D341Med (cell line): ENCODE results near the gene FRA10AC1.
"Not testable (repeated sequence)": the region's sequence is repeated elsewhere in the genome, so short reads cannot be mapped to it uniquely, and the experiment has no call there.

Experiments used
- DNase-seq: peaks from one replicate; pipeline ENCODE4 v3.0.0; 2012; ENCODE audit warnings: low spot score

FRA10AC1 gene

DNA sequence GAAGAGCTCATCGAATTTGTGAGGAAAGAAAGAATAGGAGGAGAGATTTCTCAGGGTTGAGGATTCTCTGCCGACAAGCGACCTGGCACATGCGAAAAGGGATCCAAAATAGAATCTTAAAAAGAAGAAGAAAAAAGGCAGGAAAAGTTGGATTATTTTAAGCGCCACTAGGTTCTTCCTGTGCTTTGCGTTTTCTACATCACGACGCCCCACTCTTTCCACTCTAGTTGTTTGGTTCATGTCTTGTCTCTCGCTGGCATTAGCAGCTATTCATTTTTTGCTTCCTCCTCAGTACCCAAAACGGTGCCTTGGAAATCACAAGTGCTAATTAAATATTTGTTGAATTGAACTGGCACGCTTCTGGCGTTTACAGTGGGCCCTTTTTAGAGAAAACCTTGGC lies 674 bp upstream of the FRA10AC1 start:
- DNase-seq, result no peak

DNA sequence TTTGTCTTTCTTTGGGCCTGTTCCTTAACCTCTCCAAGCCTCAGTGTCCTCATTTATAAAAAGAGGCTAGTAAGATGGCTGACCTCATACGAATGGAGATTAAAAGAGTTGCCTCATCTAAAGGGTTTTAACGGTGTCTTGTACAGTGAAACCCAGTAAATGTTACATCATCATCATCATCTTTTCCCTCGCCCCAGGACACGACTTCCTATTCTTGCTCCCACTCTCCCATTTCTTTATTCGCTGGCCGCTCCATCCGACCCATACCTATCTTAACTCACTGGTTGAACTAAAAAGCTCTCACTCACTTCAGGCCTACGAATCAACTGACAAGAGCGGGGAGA lies 554 bp downstream of the FRA10AC1 start:
- no peak for DNase-seq

DNA sequence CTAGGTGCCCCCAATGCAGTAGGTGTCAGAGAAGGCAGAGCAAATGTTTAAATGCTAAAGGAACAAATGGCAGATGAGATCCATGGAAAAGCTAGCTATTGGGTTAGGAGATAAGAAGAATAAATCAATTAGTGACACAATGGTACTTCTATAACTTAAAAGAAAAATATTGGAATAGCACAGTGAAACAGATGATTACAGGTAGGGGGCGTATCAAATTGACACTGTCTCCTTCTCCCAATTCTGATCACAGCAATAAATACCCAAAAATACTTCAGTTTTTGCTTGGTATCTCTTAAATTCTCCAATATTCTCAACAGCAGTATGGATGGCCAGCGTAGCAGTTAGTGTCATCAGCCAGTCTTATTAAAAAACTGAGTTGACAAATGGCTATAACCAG lies 5.2 kb downstream of the FRA10AC1 start:
- DNase-seq, result no peak

DNA sequence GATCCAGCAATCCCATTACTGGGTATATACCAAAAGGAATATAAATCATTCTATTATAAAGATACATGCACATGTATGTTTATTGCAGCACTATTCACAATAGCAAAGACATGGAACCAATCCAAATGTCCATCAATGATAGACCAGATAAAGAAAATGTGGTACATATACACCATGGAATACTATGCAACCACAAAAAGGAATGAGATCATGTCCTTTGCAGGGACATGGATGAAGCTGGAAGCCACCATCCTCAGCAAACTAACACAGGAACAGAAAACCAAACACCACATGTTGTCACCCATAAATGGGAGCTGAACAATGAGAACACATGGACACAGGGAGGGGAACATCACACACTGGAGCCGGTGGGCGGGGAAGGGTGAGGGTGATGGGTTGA lies 5.8 kb downstream of the FRA10AC1 start:
- not testable (repeated sequence) for DNase-seq

DNA sequence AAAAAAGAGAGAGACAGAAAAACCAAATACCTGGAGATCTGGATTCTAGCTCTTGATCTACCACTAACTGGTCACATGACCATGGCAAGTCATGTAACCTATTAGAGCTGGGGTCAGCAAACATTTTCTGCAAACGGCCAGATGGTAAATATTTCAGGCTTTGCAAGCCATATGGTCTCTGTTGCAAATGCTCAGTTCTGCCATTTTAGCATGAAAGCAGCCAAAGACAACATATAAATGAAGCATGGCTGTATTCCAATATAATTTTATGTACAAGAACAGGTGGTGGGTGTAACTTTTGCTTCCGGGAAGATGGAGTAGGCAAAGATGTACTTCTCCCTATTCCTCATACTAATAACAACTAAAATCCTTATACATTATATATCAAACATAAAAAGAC lies 6.7 kb downstream of the FRA10AC1 start:
- no peak for DNase-seq

DNA sequence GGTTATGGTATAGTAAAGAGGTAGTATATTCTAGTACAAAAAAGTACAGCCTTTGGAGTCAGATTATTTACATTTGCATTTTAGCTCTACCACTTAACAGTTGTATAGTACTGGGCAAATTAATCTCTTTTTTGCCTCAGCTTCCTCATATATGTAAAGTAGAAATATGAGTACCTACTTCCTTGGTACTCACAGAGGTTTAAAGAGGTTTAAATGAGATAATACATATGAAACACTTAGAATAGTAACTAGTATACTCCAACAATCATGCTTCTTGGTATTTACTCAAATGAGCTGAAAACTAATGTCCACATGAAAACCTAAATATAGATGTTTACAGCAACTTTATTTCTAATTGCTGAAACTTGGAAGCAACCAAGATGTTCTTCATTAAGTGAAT lies 14.7 kb downstream of the FRA10AC1 start:
- DNase-seq, result no peak

DNA sequence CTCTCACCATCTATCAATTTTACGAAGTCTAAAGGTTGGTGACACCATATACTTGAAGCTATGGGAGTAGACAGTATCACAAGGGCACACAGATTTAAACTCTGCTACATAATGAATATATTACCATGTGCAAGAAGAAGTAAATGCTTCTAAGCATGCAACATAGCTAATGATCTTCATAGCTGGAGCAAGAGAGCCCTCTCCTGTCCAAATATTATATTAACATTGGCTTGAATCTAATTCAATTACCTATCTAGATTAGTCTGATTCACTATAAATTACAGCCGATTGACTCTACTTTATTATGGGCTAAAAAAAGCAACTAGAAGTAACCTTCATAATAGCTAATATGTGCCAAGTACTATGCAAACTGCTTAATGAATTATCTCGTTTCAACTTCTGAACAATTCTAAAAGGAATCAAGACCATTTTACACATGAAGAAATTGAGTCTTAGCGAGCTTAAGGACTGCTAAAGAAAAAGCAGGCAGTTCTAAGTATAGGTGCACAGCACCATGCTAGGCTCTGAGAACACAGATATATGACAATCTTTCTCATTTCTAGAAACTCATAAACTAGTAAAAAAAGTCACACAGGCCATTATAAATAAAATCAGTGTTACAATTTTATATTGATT lies 21.9 kb downstream of the FRA10AC1 start:
- no peak for DNase-seq

DNA sequence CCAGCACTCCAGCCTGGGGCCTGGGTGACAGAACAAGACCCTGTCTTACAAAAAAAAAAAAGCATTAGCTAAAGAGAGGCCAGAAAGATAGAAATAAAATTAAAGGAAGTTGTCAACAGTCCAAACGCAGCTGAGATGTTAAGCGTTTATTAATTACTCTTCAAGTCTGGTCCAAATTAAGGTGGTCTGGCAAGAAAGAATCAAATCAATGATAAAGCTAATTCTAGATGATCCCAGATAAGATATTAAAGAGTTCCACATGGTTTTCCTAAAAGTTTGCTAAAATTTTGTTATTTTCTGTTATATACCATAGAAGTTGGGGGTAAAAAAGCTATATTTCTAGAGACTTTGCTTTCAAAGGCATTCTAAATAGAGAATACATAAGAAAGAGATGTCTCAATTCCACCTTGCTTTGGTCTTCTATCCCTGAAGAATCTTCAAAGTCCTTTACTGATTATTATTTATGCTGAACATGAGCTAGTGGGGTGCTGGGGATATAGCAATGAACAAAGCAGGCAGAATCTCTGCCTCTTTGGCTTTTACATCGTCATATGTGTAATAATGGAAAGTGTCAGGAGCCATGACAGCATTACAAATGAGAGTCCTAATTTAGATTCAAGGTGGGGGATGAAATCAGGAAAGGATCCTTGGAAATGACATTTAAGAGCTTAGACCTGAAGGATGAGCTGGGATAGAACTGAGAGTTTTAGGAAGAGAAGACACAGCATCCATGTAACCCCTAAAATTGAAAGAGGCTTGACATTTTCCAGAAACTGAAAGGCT lies 23.4 kb downstream of the FRA10AC1 start:
- DNase-seq, result no peak

DNA sequence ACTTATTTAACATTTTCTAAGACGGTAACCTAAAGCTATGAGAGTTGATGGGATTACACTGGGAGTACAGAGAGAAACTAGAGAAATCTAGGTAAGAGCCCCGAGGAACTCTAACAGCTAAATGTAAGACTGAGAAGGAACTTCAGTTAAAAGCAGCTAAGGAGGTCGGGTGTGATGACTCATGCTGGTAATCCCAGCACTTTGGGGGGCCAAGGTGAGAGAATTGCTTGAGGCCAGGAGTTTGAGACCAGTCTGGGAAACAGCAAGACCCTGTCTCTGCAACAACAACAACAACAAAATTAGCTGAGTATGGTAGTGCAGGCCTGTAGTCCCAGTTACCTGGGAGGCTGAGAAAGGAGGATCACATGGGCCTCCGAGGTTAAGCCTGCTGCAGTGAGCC lies 24.0 kb downstream of the FRA10AC1 start:
- DNase-seq, result no peak

DNA sequence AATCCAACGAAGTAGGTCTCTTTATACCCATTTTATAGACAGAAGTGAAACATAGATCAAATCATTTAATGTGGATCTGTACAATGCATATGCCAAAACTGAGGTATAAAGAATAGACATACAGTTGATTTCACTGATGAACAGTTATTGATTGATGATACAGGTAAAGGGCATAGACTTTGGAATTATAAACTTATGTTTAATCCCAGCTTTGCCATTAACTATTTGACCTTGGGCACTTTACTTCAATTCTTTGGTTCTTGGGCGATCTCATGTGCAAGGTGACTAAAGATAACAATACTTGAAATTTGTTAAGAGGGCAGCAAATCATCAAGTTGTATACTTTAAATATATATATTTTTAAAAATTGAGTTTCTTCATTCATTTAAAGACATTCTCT lies 28.6 kb downstream of the FRA10AC1 start:
- DNase-seq, result no peak

DNA sequence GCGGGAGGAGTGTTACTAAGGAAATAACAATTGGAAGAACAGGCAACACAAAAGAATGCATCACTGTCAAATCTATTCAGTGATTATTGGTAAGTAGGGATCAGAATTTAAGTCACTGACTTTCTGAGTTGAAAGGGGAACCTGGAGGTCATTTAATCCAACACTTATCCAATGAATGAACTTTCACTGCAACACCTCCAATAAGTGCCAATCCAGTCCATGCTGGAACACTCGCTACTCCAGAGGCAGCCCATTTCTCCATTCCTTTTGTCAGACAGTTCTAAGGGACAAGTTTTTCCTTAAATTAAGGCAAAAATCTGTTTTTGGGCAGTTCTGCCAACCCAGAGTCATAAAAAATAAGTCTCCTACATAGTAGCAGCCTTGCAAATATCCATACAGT lies 29.5 kb downstream of the FRA10AC1 start:
- DNase-seq, result no peak

DNA sequence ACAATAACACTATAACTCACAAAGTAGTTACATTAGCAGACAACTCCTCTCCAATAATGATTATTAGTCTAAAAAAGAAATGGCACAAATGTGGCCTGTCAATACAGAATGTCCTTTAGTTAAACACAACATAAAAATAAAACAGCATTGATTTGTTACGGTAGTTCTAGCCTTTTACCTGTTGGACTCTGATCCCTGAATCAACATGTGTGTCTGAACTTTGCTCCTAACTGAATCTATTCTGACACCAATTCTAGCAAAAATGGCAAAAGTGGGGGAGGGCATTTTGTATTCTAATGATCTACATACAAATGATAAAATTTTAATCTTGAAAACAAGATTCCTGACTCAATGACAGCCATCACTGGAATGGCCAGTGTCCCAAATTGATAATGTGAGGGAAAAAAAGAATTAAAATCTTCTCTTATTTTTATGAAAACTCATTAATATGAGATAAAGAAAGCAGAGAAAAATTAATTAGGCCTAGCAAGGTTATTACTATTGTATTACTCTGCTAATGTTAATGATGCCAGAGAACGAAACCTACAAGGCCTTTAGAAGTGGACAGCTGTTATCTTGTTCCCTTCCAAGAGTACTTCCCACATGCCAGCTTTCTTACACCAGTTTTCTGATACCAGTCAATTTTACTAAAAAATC lies 30.2 kb downstream of the FRA10AC1 start:
- no peak for DNase-seq

DNA sequence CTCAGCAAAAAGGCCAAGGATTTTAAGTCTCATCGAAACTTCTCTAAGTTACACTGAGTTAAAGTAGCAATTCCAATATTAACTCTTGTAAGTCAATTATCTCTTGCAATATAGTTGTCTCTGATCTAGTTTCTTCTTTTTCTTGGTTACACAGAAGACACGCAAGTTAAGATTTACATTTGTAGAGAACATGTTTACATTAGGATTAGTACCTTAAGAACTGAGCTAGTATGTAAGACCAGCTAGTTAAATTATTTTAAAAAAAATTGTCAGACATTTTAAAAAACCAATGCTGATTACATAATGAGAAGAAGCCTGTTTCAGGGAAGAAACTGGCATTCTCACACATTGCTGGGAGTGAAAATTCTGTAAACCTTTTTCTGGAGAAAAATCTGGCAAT lies 31.4 kb downstream of the FRA10AC1 start:
- DNase-seq, result no peak

DNA sequence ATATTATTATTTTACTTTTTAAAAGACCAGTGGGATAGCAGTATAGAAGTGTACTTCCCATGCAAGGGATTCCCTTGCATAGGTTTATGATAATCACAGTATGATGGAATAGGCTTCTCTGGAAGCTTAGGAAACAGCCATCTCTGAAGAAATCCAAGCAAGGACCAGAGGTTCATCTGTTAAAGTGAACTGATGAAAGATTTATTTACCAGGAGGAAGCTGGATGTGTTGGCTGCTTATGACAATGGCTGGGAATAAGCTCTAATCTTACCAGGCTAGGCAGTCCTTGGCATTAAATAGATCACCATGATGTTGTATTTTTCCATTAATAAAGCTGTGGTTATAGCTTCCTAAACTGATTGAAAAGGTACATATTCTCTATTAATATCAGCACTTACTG lies 32.0 kb downstream of the FRA10AC1 start:
- DNase-seq, result no peak

DNA sequence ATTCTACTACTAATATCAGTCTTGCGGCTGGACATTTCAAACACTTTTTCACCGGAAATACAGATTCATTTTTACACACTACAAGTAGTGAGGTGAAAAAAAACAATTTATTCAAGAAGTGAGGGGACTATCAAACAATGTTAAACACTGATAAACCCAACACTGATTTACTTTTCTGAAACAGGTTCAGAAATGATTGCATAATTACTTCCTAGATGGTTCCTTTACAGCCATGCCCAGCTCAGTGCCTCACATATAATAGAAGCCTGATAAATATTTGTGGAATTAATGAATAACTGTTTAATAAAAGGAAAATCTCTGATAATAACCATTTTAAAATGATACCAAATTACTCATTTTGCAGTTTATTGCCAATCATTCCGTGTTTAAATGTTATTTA lies 34.6 kb downstream of the FRA10AC1 start:
- DNase-seq, result no peak

DNA sequence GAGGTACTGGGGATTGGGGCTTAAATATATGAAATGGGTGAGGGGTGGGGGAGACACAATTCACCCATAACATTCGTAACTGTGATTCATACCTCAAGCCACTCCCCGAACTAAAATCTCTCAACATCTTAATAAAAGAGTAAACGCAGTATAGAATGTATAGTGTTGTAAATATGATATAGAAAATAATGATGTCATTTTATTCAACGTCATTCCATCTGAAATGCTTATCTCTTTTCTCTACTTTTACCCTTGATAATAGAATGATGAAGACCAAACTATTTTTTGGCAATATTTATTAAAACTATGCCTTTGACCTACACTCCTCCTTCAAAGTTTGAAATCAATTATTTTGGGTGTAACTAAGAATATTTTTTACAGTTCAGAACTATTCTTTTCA lies 36.4 kb downstream of the FRA10AC1 start:
- DNase-seq, result no peak

DNA sequence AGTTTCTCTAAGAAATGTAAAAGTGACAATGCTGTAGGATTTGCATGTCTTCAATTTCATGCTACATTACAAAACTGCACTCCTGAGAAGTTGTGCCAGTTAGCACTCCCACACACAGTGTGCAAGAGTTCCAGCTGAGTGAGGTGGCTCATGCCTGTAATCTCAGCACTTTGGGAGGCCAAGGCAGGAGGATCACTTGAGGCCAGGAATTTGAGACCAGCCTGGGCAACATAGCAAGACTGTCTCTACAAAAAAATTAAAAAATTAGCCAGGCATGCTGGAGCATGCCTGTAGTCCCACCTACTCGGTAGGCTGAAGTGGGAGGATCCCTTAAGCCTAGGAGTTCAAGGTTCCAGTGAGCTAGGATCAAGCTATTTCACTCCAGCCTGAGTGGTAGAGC lies 44.6 kb downstream of the FRA10AC1 start:
- DNase-seq, result no peak

DNA sequence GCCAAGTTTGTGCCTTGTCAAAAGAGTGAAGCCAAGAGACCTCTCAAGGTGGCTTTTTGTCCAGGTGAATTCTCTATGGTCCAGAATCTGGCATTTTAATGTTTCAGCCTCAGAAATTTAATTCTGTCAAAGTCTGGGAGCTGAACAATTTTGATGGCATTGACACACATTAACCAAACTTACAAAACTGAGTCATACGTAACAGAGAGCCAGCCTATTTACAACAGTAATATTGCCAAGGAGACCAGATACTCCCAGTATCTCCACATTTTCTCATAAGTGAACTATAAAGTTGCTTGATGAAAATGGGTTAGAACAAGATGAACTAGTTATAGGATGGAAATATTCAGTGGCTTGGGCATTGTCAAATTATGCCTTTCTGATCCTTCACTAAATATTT lies 46.2 kb downstream of the FRA10AC1 start:
- DNase-seq, result no peak

DNA sequence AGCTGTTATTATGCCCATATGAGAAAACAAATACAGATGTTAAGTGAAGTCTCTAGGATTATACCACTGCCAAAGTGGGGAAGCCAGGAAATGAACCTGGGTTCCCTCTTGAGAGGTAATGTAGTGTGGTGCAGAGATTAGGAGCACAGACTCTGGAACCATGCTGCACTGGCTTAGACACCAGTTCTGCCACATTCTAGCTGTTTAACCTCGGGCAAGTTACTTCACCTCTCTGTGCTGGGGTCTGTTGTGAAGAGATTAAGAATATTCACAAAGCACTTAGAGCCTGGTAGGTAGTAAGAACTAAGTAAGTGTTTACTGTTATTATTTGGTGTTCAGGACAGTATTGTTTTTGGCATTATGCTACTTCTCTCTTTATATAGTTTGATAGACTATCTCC lies 48.2 kb downstream of the FRA10AC1 start:
- DNase-seq, result no peak

DNA sequence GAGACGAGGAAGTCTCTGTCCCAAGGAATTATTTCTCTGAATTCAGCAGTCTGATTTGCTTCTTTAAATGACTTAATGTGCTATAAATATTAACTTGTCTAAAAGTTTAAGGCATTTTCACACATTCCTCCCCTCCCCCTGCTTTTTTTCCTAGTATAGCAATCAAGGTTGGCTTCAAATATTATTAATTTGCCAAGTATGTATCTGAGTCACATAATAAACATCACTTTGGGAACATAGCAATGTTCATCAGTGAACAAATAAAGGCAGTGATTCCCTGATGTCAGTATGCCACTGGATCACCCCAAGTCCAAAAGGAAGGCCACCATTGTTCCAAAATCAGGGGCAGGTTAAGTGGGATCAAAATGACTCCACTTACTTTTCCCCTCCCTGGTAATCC lies 49.5 kb downstream of the FRA10AC1 start:
- no peak for DNase-seq

DNA sequence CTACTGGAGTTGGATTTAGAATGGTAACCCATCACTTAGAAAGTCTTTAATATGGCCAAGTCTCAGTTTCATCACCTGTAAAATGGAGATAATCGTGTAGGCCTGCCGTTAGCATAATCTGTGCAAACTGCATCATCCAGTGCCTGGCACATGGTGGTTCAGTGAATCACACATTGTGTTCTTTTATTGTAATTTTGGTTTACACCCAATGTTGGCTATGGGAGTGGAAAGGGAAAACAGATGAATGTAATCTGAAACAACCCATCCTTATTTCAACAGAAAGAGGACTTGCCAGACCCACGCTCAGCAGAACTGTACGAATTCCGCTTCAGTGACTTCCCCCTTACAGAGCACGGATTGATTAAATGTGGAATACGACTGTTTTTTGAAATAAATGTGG lies 62.6 kb downstream of the FRA10AC1 start:
- DNase-seq, result no peak

DNA sequence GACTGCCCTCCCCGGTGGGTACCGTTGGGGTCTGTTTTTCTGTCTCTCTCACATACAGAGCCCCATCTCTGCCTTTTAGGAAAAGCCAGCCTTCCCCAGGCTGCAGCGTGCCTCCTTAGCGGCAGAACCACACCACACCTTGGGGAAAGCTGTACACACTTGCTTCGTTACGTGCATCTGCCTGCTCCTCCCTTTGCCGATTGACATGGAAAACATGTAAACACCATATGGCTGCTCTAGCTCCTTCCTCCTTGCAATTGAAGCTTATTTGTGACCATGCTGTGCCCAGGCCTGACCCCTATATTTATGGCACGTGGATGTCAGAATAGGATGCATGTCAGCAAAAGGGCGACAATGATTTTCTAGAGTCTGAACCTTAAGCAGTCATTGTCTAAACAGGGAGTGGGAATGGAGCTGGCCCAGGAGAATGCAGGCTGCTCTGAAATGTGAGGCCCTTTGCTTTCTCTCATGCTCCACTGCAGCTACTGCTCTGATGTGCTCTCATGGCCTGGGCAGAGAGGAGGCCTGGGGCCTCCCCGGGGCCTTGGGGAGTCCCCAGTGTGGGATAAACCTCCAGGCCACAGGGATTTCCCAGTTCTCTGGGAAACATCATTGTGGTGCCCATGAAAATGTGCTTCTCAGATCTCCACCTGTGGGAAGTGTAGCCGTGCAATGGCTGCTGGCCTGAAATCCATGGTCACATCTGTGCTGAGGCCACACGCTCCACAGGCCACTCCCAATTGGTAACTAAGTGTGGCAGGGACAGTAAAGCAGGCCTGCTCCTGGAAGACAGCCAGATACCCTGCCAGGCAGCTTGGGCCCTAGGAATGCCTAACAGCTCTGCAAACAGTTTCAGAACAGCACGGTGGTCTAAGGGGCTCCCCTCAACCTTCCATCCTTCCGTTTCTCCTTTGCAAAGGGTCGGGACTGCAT lies 71.5 kb downstream of the FRA10AC1 start:
- no peak for DNase-seq
